Heart left ventricle (tissue), 13 donors: Measurements from ENCODE around the gene GYPA.
"Not testable (repeated sequence)": the region's sequence is repeated elsewhere in the genome, so short reads cannot be mapped to it uniquely, and the experiment has no call there.

Experiments used
- CTCF ChIP-seq, 12 donors: fragments of 200-600 bp; sonication (generic) in 4 of 12; IDR thresholded peaks; one replicate each; pipeline versions ENCODE4 v1.5.0 to v1.8.0; 2018 to 2022; ENCODE audit warnings: antibody characterized with exemption in 12 of 12, mild to moderate bottlenecking in 5 of 12
- POLR2A ChIP-seq, 2 donors: fragments of 450-650 bp; IDR thresholded peaks; one replicate each; pipeline ENCODE4 v1.6.1; 2017; ENCODE audit warnings: antibody characterized with exemption in 2 of 2, mild to moderate bottlenecking in 2 of 2, moderate library complexity in 2 of 2
- donor health status: ischemic (EF 13 %, LVEDD 7.1; RV severe dilation, severe dysfunction).
- donor health status: DM: no; HTN: yes; CAD: no.
- donor health status: DM: no; HTN: no; CAD: no.
- donor health status: ischemic (EF 25% LVEDD 6.9; RV normal size, moderate dysfunction).
- donor health status: ischemic (EF 25% LVEDD 5.7; RV mildly dilated, moderate dysfunction).
- donor health status: ischemic (EF 35%, LVEDD 5.7; RV mildly dilated, moderate dysfunction).
- donor health status: nonischemic (EF 11% LVEDD 7.7; RV severe dilation, severe dysfunction).
- donor health status: DM: yes; HTN: yes; CAD: no.
- donor health status: PGD.
- donor health status: ischemic (EF 29% LVEDD 5.4; RV normal size, mild dysfunction).
- donor health status: nonischemic (EF 23%, LVEDD 6.1; RV moderate dilation, normal function).

GRCh38 chr4:144136189-144136588 is 4.3 kb downstream of the GYPA start:
- not testable (repeated sequence) for TF ChIP-seq CTCF, POLR2A (IDR thresholded peaks at IDR 0.05)
